ENCODE results near the gene EHMT2.
"Not testable (repeated sequence)": the region's sequence is repeated elsewhere in the genome, so short reads cannot be mapped to it uniquely, and the experiment has no call there.

EHMT2 gene

DNA sequence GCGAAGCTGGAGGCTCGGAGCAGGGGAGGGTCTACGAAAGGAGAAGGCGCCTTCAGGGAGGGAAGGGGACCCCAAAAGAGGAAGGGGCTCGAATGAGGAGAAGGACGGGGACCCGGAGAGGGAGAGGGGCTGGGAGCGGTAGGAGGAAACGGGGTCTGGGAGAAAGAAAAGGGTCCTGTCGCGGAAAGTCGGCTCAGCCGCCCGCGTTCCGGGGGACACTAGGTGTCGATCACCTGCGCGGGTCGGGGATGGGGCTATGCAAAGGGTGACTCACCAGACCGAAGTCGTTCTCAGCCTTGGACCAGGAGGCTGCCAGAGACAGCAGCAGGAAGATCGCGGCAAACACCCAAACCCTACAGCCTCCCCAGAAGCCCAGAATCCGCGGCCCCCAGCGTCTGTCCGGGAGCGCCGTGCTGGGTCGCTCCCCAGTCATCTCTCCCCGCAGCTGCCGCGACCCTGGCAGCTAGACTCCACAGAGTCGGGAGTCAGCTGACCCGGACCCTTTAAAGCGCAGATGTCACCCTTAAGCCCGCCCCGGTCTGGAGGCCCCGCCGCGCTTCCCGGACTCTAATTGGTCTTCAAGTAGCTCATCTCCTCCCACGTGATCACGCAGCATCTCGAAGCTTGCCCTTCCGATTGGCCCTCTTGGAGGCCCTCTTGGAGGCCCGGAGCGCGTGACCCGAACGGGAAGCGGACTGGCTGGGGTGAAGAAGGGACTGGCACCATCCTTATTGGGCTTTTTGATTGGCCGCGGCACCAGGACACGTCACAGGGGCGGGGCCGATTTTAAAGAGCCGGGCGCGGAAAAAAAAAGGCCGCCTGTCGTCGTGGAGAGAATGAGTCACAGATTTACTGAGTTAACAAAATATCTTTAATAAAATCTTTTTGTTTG is 34.9 kb downstream of the EHMT2 start, which contains the start of gene NEU1:
Gene NEU1, minus strand, starts transcription at position 478 of the 892 bp plus-strand sequence. Its CDS starts 45 bp downstream, at position 433.
- Histone ChIP-seq H3K36me3 (ENCODE audit: insufficient read depth, low read depth, low read length) (peaks cover 23% of the 10 kb centered on the region), H3K27ac (ENCODE audit: low read length) (peak within 1 kb of the TSS; percentile 34), H3K9ac (ENCODE audit: low read depth, low read length) (peak within 1 kb of the TSS; percentile 81; the same call in 1 of the 2 replicates), H3K4me1 (ENCODE audit: insufficient read depth, low read length) (peaks cover 6% of the 10 kb centered on the region; the same call in 1 of the 2 replicates), H3K4me3 (ENCODE audit: low read length) (peak within 1 kb of the TSS; percentile 89), H3K9me3 (ENCODE audit: insufficient read depth, low read depth, low read length) (no peaks in the 10 kb centered on the region), H3K27me3 (ENCODE audit: insufficient read depth, low read length) (0 out of 2 replicates have a peak, but pooled peaks cover 6% of the 10 kb centered on the region)

DNA sequence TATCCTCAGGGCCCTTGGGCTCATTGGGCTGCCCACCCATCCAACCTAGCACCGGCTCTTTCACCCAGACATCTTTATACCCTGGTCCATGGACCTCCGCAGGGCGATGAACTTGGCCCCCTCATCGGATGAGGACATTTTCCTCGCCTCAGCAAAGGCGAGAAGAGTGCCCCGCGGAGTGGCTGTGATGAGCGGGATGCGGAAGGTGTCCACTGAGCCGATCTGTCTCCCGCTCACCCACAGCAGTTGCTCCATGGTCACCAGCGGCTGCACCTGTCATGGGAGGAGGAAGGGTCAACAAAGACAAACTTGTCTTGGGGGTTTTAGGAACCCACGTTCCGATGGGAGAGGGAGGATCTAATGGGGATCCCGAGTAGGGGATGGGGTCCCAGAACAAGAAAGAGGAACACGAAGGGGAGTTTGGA is 35.6 kb downstream of the EHMT2 start:
- Histone ChIP-seq H3K9ac (ENCODE audit: low read depth, low read length) (peak overlapping the region; percentile 81; the same call in 1 of the 2 replicates), H3K36me3 (ENCODE audit: insufficient read depth, low read depth, low read length) (peaks cover 25% of the 10 kb centered on the region), H3K4me3 (ENCODE audit: low read length) (peak overlapping the region; percentile 86), H3K27me3 (ENCODE audit: insufficient read depth, low read length) (0 out of 2 replicates have a peak, but pooled peaks cover 6% of the 10 kb centered on the region), H3K27ac (ENCODE audit: low read length) (no peak overlapping the region), H3K9me3 (ENCODE audit: insufficient read depth, low read depth, low read length) (no peaks in the 10 kb centered on the region), H3K4me1 (ENCODE audit: insufficient read depth, low read length) (peaks cover 6% of the 10 kb centered on the region; the same call in 1 of the 2 replicates)

DNA sequence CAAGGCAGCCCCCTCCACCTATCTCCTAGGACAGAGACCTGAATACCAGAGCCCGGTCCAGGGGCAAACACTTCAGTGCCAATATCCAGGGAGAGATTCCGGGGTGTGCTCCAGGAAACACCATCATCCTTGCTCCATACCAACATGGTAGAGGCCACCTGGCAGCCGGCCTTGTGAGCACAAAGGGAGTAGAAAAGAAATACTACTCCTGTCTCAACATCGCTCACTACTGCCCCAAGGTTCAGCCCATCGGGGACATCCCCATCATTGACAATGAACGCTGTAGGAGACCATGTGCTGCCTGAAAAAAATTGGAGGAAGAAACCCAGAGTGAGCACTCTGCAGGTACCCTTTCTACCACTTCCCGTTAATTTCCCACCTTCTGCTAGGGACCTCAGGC is 36.3 kb downstream of the EHMT2 start:
- Histone ChIP-seq H3K27ac (ENCODE audit: low read length) (no peak overlapping the region), H3K9me3 (ENCODE audit: insufficient read depth, low read depth, low read length) (no peaks in the 10 kb centered on the region), H3K36me3 (ENCODE audit: insufficient read depth, low read depth, low read length) (peaks cover 25% of the 10 kb centered on the region), H3K9ac (ENCODE audit: low read depth, low read length) (no peak overlapping the region), H3K4me3 (ENCODE audit: low read length) (peak overlapping the region; percentile 86; the same call in 1 of the 2 replicates), H3K27me3 (ENCODE audit: insufficient read depth, low read length) (0 out of 2 replicates have a peak, but pooled peaks cover 6% of the 10 kb centered on the region), H3K4me1 (ENCODE audit: insufficient read depth, low read length) (peaks cover 6% of the 10 kb centered on the region; the same call in 1 of the 2 replicates)

DNA sequence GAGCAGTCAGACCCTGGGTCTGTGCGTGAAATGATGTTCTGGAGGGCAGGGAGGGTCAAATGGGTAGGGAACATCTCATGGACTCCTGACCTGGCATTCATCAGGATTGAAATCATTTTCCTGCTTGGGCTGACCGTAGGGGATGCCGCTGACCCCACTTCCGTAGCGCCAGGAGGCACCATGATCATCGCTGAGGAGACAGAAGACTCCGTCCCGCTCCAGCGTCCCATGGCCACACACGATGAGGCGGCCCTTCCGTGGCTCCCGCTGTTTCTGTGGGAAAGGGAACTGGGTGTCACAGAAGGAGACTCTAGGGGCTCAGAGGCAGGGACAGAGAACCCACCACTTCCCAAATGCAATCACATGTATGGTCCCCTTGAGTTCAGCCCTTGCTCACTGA is 37.1 kb downstream of the EHMT2 start:
- 0 out of 2 replicates have a peak, but pooled peaks cover 6% of the 10 kb centered on the region for H3K27me3 ChIP-seq (ENCODE audit: insufficient read depth, low read length)
- 0 out of 2 replicates have a peak, but pooled peaks cover under 1% of the 10 kb centered on the region for H3K9me3 ChIP-seq (ENCODE audit: insufficient read depth, low read depth, low read length)
- peaks cover 6% of the 10 kb centered on the region; the same call in 1 of the 2 replicates for H3K4me1 ChIP-seq (ENCODE audit: insufficient read depth, low read length)
- H3K4me3 ChIP-seq (ENCODE audit: low read length): no peak overlapping the region
- H3K9ac ChIP-seq (ENCODE audit: low read depth, low read length): no peak overlapping the region
- peaks cover 25% of the 10 kb centered on the region for H3K36me3 ChIP-seq (ENCODE audit: insufficient read depth, low read depth, low read length)
- no peak overlapping the region for H3K27ac ChIP-seq (ENCODE audit: low read length)

DNA sequence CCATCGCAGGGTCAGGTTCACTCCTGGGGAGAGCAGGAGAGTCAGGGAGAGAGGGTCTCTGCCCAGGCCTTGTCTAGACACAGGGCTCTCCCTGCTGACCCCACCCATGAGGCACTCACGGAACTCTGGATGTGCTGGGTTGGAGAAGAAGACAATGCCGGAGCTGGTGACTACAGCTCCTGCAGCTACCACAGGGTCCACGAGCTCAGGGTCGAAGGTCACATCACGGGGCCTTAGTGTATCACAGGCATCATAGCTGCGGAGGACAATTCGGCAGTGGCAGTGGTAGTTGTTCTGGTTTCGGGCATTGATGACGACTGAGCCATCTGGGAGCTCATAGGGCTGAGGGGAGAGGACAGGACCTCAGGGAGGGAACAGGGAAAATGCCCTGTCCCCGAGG is 37.6 kb downstream of the EHMT2 start:
- peaks cover 25% of the 10 kb centered on the region for H3K36me3 ChIP-seq (ENCODE audit: insufficient read depth, low read depth, low read length)
- no peak overlapping the region for H3K27ac ChIP-seq (ENCODE audit: low read length)
- H3K9me3 ChIP-seq (ENCODE audit: insufficient read depth, low read depth, low read length): 0 out of 2 replicates have a peak, but pooled peaks cover 3% of the 10 kb centered on the region
- H3K4me1 ChIP-seq (ENCODE audit: insufficient read depth, low read length): peaks cover 6% of the 10 kb centered on the region; the same call in 1 of the 2 replicates
- H3K27me3 ChIP-seq (ENCODE audit: insufficient read depth, low read length): 0 out of 2 replicates have a peak, but pooled peaks cover 6% of the 10 kb centered on the region
- no peak overlapping the region for H3K9ac ChIP-seq (ENCODE audit: low read depth, low read length)
- no peak overlapping the region for H3K4me3 ChIP-seq (ENCODE audit: low read length)

DNA sequence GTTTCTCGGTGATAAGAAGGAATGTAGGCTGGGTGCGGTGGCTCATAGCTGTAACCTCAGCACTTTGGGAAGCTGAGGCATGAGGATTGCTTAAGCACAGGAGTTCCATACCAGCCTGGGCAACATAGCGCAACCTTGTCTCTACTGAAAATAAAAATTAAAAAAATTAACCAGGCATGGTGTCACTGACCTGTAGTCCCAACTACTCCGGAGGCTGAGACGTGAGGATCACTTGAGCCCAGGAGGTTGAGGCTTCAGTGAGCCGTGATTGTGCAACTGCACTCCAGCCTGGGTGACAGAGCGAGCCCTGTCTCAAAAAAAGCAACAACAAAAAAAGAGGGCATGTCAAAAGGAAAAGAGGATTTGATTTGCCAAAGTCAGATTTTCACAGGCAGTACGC is 38.8 kb downstream of the EHMT2 start:
- Histone ChIP-seq H3K27ac (ENCODE audit: low read length) (no peak overlapping the region), H3K27me3 (ENCODE audit: insufficient read depth, low read length) (0 out of 2 replicates have a peak, but pooled peaks cover 6% of the 10 kb centered on the region), H3K9me3 (ENCODE audit: insufficient read depth, low read depth, low read length) (0 out of 2 replicates have a peak, but pooled peaks cover 3% of the 10 kb centered on the region), H3K9ac (ENCODE audit: low read depth, low read length) (no peak overlapping the region), H3K36me3 (ENCODE audit: insufficient read depth, low read depth, low read length) (peaks cover 25% of the 10 kb centered on the region), H3K4me3 (ENCODE audit: low read length) (no peak overlapping the region), H3K4me1 (ENCODE audit: insufficient read depth, low read length) (peaks cover 4% of the 10 kb centered on the region; the same call in 1 of the 2 replicates)

DNA sequence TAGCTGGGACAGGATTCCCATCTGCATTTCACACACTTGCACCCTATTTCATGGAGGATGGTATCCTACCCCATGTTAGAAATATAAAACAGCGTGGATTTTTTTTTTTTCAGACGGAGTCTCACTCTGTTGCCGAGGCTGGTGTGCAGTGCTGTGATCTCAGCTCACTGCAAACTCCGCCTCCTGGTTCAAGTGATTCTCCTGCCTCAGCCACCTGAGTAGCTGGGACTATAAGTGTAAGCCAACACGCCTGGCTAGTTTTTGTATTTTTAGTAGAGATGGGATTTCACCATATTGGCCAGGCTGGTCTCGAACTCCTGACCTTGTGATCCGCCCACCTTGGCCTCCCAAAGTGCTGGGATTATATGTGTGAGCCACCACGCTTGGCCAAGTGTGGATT is 39.7 kb downstream of the EHMT2 start:
- not testable (repeated sequence) for H3K9ac ChIP-seq (ENCODE audit: low read depth, low read length); H3K27me3 ChIP-seq (ENCODE audit: insufficient read depth, low read length); H3K4me3 ChIP-seq (ENCODE audit: low read length); H3K27ac ChIP-seq (ENCODE audit: low read length); H3K9me3 ChIP-seq (ENCODE audit: insufficient read depth, low read depth, low read length); H3K4me1 ChIP-seq (ENCODE audit: insufficient read depth, low read length)
- peaks cover 25% of the 10 kb centered on the region for H3K36me3 ChIP-seq (ENCODE audit: insufficient read depth, low read depth, low read length)

DNA sequence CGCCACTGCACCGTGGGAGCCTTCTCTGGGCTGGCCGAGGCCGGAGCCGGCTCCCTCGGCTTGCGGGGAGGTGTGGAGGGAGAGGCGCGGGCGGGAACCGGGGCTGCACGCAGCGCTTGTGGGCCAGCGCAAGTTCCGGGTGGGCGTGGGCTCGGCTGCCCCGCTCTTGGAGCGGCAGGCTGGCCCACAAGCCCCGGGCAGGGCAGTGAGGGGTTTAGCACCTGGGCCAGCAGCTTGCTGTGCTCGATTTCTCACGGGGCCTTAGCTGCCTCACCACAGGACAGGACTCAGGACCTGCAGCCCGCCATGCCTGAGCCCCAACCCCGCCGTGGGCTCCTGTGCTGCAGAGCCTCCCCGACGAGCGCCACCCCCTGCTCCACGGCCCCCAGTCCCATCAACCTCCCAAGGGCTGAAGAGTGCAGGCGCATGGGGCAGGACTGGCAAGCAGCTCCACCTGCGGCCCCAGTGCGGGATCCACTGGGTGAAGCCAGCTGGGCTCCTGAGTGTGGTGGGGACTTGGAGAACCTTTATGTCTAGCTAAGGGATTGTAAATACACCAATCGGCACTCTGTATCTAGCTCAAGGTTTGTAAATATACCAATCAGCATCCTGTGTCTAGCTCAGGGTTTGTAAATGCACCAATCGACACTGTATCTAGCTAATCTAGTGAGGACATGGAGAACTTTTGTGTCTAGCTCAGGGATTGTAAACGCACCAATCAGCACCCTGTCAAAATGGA is 45.3 kb downstream of the EHMT2 start:
- not testable (repeated sequence) for H3K36me3 ChIP-seq (ENCODE audit: insufficient read depth, low read depth, low read length); H3K9ac ChIP-seq (ENCODE audit: low read depth, low read length); H3K4me1 ChIP-seq (ENCODE audit: insufficient read depth, low read length); H3K9me3 ChIP-seq (ENCODE audit: insufficient read depth, low read depth, low read length); H3K4me3 ChIP-seq (ENCODE audit: low read length); H3K27me3 ChIP-seq (ENCODE audit: insufficient read depth, low read length); H3K27ac ChIP-seq (ENCODE audit: low read length)

DNA sequence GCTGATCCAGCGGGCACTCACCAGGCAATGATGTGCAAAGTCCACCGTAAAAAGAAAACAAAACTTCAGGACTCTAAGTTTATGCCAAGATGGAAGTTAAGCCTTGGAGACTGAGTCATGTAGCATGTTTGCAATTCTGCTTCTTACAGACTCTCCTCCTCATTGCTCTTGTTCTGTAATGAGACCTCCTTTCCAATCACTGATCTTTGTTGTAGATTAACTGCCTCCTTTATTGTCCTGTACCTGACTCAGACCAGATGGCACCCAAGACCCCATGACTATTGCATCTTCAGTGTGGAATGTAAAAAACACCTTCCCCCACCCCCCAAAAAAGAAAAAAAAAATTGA is 46.0 kb downstream of the EHMT2 start:
- H3K4me3 ChIP-seq (ENCODE audit: low read length): no peak overlapping the region
- H3K27ac ChIP-seq (ENCODE audit: low read length): no peak overlapping the region
- no peaks in the 10 kb centered on the region for H3K36me3 ChIP-seq (ENCODE audit: insufficient read depth, low read depth, low read length)
- peaks cover 3% of the 10 kb centered on the region; the same call in 1 of the 2 replicates for H3K9me3 ChIP-seq (ENCODE audit: insufficient read depth, low read depth, low read length)
- no peaks in the 10 kb centered on the region for H3K4me1 ChIP-seq (ENCODE audit: insufficient read depth, low read length)
- H3K27me3 ChIP-seq (ENCODE audit: insufficient read depth, low read length): no peaks in the 10 kb centered on the region
- H3K9ac ChIP-seq (ENCODE audit: low read depth, low read length): no peak overlapping the region

DNA sequence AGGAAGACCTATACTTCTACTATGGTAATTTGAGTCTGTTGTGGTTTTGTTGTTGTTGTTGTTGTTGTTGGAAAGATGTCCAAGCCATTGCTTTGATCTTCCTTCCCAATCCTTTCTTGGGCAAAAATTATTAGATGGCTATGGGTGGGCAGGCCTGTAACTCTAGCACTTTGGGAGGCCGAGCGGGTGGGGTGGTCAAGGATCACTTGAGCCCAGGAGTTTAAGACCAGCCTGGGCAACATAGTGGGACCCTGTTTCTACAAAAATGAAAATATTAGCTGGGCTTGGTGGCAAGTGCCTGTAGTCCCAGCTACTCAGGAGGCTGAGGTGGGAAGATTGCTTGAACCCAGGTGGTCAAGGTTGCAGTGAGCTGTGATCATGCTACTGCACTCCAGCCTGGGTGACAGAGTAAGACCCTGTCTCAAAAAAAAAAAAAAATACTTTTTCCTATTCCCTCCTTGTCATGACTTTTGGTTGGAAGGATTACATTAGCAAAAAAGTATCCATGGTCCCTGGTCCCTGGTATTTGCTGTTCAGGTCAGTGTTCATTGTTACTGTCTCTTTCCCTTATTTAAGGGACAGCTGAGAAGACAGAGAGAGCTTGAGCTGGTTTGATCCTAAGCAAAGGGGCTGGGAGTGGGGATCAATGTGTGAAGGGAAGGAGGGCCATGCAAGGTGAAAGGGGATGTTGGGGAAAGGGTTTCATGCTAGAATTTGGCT is 46.6 kb downstream of the EHMT2 start:
- Histone ChIP-seq H3K9ac (ENCODE audit: low read depth, low read length) (no peak overlapping the region), H3K4me3 (ENCODE audit: low read length) (no peak overlapping the region), H3K9me3 (ENCODE audit: insufficient read depth, low read depth, low read length) (peaks cover 3% of the 10 kb centered on the region; the same call in 1 of the 2 replicates)

More for the DNA sequence above, 46.6 kb downstream of the EHMT2 start:
- H3K27ac ChIP-seq (ENCODE audit: low read length): no peak overlapping the region
- H3K4me1 ChIP-seq (ENCODE audit: insufficient read depth, low read length): no peaks in the 10 kb centered on the region
- H3K36me3 ChIP-seq (ENCODE audit: insufficient read depth, low read depth, low read length): no peaks in the 10 kb centered on the region
- no peaks in the 10 kb centered on the region for H3K27me3 ChIP-seq (ENCODE audit: insufficient read depth, low read length)
